Loucy (cell line): ENCODE measurements around the gene DDX60.
"Not testable (repeated sequence)": the region's sequence is repeated elsewhere in the genome, so short reads cannot be mapped to it uniquely, and the experiment has no call there.

ENCODE experiments used
- H2AFZ ChIP-seq: fragments of 200-600 bp; sonication (generic); 2 replicates; pipeline ENCODE4 v1.6.0; 2016; ENCODE audit warnings: antibody characterized with exemption, mild to moderate bottlenecking, low read length, moderate library complexity
- H3F3A ChIP-seq: fragments of 200-600 bp; 2 replicates; pipeline ENCODE4 v1.6.0; 2016; ENCODE audit warnings: antibody characterized with exemption, low read depth, mild to moderate bottlenecking
- H3K27me3 ChIP-seq: fragments of 200-600 bp; sonication (generic); 2 replicates; pipeline ENCODE4 v1.6.1; 2014; ENCODE audit warnings: low read length, mild to moderate bottlenecking; ENCODE audit not compliant: insufficient read depth, poor library complexity, severe bottlenecking
- H3K36me3 ChIP-seq: fragments of 200-600 bp; sonication (generic); 2 replicates; pipeline ENCODE4 v1.6.1; 2016; ENCODE audit warnings: low read length; ENCODE audit not compliant: insufficient read depth
- H3K4me1 ChIP-seq: fragments of 200-600 bp; sonication (generic); 2 replicates; pipeline ENCODE4 v1.5.1; 2014; ENCODE audit warnings: low read length, mild to moderate bottlenecking; ENCODE audit not compliant: insufficient read depth, poor library complexity, severe bottlenecking
- H3K4me2 ChIP-seq: fragments of 200-600 bp; sonication (generic); 2 replicates; pipeline ENCODE4 v1.6.0; 2014; ENCODE audit warnings: antibody characterized with exemption, low read length, low read depth, mild to moderate bottlenecking; ENCODE audit not compliant: poor library complexity, severe bottlenecking
- H3K4me3 ChIP-seq: fragments of 200-600 bp; sonication (generic); 2 replicates; pipeline ENCODE4 v1.5.1; 2014; ENCODE audit warnings: low read length, mild to moderate bottlenecking, mixed read lengths; ENCODE audit not compliant: poor library complexity, severe bottlenecking
- H3K79me2 ChIP-seq: fragments of 200-600 bp; sonication (generic); 2 replicates; pipeline ENCODE4 v1.6.1; 2014; ENCODE audit warnings: low read length; ENCODE audit not compliant: insufficient read depth
- H3K9ac ChIP-seq: fragments of 200-600 bp; sonication (generic); 2 replicates; pipeline ENCODE4 v1.6.0; 2014; ENCODE audit warnings: mild to moderate bottlenecking, low read depth, low read length, moderate library complexity; ENCODE audit not compliant: poor library complexity, severe bottlenecking
- H3K9me2 ChIP-seq: fragments of 200-600 bp; sonication (generic); replicated peaks from 2 replicates; pipeline ENCODE4 v1.6.1; 2016; ENCODE audit warnings: low read depth, low read length, mixed read lengths
- H3K9me3 ChIP-seq: fragments of 200-600 bp; sonication (generic); 2 replicates; pipeline ENCODE4 v1.6.1; 2014; ENCODE audit warnings: mild to moderate bottlenecking, antibody characterized with exemption, low read length, low read depth; ENCODE audit not compliant: insufficient read depth
- H4K20me1 ChIP-seq: fragments of 200-600 bp; sonication (generic); 2 replicates; pipeline ENCODE4 v1.6.0; 2014; ENCODE audit warnings: antibody characterized with exemption, low read length, mild to moderate bottlenecking; ENCODE audit not compliant: insufficient read depth, poor library complexity, severe bottlenecking
- CTCF ChIP-seq: fragments of 200-600 bp; sonication (generic); conservative IDR thresholded peaks from 2 replicates; pipeline ENCODE4 v1.5.1; 2014; ENCODE audit warnings: mild to moderate bottlenecking, antibody characterized with exemption, low read length
- EZH2phosphoT487 ChIP-seq: fragments of 200-600 bp; IDR thresholded peaks from 2 replicates; pipeline ENCODE4 v1.6.1; 2018; ENCODE audit warnings: antibody characterized with exemption, mild to moderate bottlenecking, moderate library complexity, borderline replicate concordance

Gene DDX60

GRCh38 chr4:168334053-168334452 lies 15.5 kb upstream of the DDX60 start:
- TF ChIP-seq CTCF (no peak), EZH2phosphoT487 (no peak)
- Histone ChIP-seq H3K9me3 (no peaks in the 10 kb centered on the region), H3F3A (no peaks in the 10 kb centered on the region), H3K4me1 (no peaks in the 10 kb centered on the region), H3K79me2 (no peaks in the 10 kb centered on the region), H3K4me3 (no peak overlapping the region), H2AFZ (no peak overlapping the region), H3K9me2 (no peaks in the 10 kb centered on the region), H3K27me3 (no peaks in the 10 kb centered on the region), H3K36me3 (no peaks in the 10 kb centered on the region), H3K4me2 (no peak overlapping the region), H3K9ac (no peak overlapping the region), H4K20me1 (no peaks in the 10 kb centered on the region)

- H3K9ac ChIP-seq, H4K20me1 ChIP-seq, H3K36me3 ChIP-seq, H3K9me3 ChIP-seq, H3K27me3 ChIP-seq, H3K79me2 ChIP-seq, H3K4me1 ChIP-seq, H3F3A ChIP-seq, H3K4me2 ChIP-seq, H3K4me3 ChIP-seq, H2AFZ ChIP-seq, H3K9me2 ChIP-seq: not testable (repeated sequence)
Observed at GRCh38 chr4:168330575-168330974, 12.0 kb upstream of the DDX60 start.

- Histone ChIP-seq H3K4me1 (no peaks in the 10 kb centered on the region), H3K9me3 (no peaks in the 10 kb centered on the region), H3F3A (no peaks in the 10 kb centered on the region), H3K4me3 (no peak overlapping the region), H3K36me3 (no peaks in the 10 kb centered on the region), H3K9ac (no peak overlapping the region), H2AFZ (no peak overlapping the region), H3K27me3 (no peaks in the 10 kb centered on the region), H3K4me2 (no peak overlapping the region), H3K9me2 (no peaks in the 10 kb centered on the region), H3K79me2 (no peaks in the 10 kb centered on the region), H4K20me1 (no peaks in the 10 kb centered on the region)
- TF ChIP-seq CTCF, result no peak
- TF ChIP-seq EZH2phosphoT487, result no peak
Observed at GRCh38 chr4:168325591-168325990, 7.0 kb upstream of the DDX60 start.

- Histone ChIP-seq H3F3A (no peaks in the 10 kb centered on the region), H3K4me3 (no peak overlapping the region), H2AFZ (no peak overlapping the region)
Observed at GRCh38 chr4:168321006-168321405, 2.5 kb upstream of the DDX60 start.

More at GRCh38 chr4:168321006-168321405, 2.5 kb upstream of the DDX60 start:
- no peaks in the 10 kb centered on the region for H3K9me2 ChIP-seq
- H3K9me3 ChIP-seq, result no peaks in the 10 kb centered on the region
- H3K79me2 ChIP-seq, result no peaks in the 10 kb centered on the region
- H4K20me1 ChIP-seq, result no peaks in the 10 kb centered on the region
- TF ChIP-seq CTCF, result no peak
- TF ChIP-seq EZH2phosphoT487, result no peak
- no peak overlapping the region for H3K4me2 ChIP-seq
- H3K36me3 ChIP-seq, result no peaks in the 10 kb centered on the region
- peaks cover 16% of the 10 kb centered on the region for H3K4me1 ChIP-seq
- no peak overlapping the region for H3K9ac ChIP-seq
- no peaks in the 10 kb centered on the region for H3K27me3 ChIP-seq
